ENCODE data around the gene IL27RA. TPM values are rescaled to one million over a fixed set of nuclear protein-coding genes. Genes with fewer than 3 reads are reported as not detected.
A peak's percentile ranks its signal among the peaks of the same experiment; 100 is the strongest.

IL27RA gene
- total RNA-seq, 1 donor from 2014 or later: 2.8 TPM

GRCh38 chr19:14056069-14056666 is 24.6 kb downstream of the IL27RA start:
- Mint-ChIP-seq H3K9me3 (no peaks in the 10 kb centered on the region), H3K36me3 (no peaks in the 10 kb centered on the region), H3K4me3 (no peak overlapping the region), H3K4me1 (ENCODE audit: unreplicated experiment) (peaks cover 5% of the 10 kb centered on the region), H3K27ac (no peak overlapping the region), H3K27me3 (peaks cover 39% of the 10 kb centered on the region)
- DNase-seq (ENCODE audit: extremely low spot score, unreplicated experiment): no peak
- TF ChIP-seq CTCF (conservative IDR thresholded peaks at IDR 0.05): no peak

- Mint-ChIP-seq H3K27me3 (peaks cover 42% of the 10 kb centered on the region), H3K36me3 (no peaks in the 10 kb centered on the region), H3K4me1 (ENCODE audit: unreplicated experiment) (peaks cover 5% of the 10 kb centered on the region), H3K27ac (no peak overlapping the region), H3K9me3 (no peaks in the 10 kb centered on the region), H3K4me3 (peak overlapping the region; percentile 77)
- DNase-seq (ENCODE audit: extremely low spot score, unreplicated experiment): no peak
- no peak for TF ChIP-seq CTCF (conservative IDR thresholded peaks at IDR 0.05)
Observed at GRCh38 chr19:14056741-14057356, 25.3 kb downstream of the IL27RA start.

DNA sequence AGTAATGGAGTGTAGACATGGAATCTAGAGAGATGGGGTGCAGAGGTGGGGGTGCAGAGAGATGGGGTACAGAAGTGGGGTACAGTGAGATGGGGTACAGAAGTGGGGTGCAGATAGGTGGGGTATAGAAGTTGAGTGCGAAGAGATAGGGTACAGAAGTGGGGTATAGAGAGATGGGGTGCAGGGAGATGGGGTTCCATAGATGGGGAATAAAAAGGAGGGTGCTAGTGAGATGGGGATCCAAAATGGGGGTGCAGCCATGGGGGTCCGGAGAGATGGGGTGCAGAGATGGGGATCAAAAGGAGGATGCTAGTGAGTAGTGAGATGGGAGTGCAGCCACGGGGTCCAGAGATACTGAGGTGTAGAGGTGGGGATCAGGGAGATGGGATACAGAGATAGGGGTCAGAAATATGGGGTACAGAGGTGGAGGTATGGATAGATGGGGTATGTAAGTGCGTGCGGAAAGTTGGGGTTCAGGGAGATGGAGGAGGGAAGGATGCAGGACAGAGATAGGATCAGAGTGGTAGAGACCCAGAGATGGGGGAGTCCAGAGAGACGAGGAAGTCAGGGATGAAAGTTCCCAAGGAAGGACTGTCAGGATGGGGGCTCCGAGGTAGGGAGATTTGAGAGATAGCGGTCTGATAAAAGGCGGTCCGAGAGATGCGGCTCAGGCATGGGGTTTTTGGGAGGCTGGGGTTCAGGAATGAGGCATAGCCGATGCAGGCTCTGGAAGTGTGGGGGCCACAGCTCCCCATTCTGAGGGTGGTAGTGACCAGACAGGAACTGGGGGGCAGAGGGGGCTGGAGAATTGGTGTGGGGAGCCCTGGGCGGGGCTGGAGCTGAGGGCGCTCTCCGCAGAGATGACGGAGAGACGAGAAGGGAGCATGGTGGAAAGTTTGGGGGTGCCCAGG is 26.9 kb downstream of the IL27RA start:
- Mint-ChIP-seq H3K9me3 (no peaks in the 10 kb centered on the region), H3K4me3 (peak overlapping the region; percentile 54), H3K27ac (peak overlapping the region; percentile 37), H3K27me3 (peaks cover 42% of the 10 kb centered on the region), H3K4me1 (ENCODE audit: unreplicated experiment) (peaks cover 5% of the 10 kb centered on the region), H3K36me3 (no peaks in the 10 kb centered on the region)
- DNase-seq (ENCODE audit: extremely low spot score, unreplicated experiment): no peak
- no peak for TF ChIP-seq CTCF (conservative IDR thresholded peaks at IDR 0.05)

GRCh38 chr19:14059093-14059480 is 27.5 kb downstream of the IL27RA start:
- DNase-seq (ENCODE audit: extremely low spot score, unreplicated experiment): no peak
- Mint-ChIP-seq H3K36me3 (no peaks in the 10 kb centered on the region), H3K4me3 (no peak overlapping the region), H3K27ac (no peak overlapping the region), H3K27me3 (peaks cover 39% of the 10 kb centered on the region), H3K4me1 (ENCODE audit: unreplicated experiment) (peaks cover 5% of the 10 kb centered on the region), H3K9me3 (no peaks in the 10 kb centered on the region)
- peak; percentile 76 for TF ChIP-seq CTCF (conservative IDR thresholded peaks at IDR 0.05)

DNA sequence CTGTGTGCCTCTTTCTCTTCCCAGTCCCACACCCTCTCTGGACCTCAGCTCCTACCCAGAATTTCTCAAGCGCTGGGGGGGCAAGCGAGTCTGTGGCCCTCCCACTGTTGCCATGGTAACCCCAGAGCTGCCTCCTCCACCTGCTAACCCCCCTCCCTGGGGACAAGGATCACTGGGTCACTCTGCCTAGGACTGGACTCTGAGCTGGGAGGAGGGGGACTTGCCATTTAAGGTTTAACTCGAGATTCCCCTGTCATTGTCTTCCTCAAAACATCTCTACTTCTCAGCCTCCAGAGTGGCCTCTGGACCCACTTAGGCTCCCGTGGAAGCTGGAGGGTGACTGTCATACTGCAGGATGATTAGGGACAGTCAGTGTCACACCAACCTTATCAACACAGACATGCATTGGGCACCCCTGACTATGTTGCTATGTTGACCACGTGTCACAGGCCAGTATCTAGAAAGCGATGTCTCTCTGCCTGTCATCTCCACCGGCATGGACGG is 28.1 kb downstream of the IL27RA start:
- Mint-ChIP-seq H3K9me3 (no peaks in the 10 kb centered on the region), H3K27ac (no peak overlapping the region), H3K27me3 (peaks cover 37% of the 10 kb centered on the region), H3K4me1 (ENCODE audit: unreplicated experiment) (peaks cover 5% of the 10 kb centered on the region), H3K36me3 (no peaks in the 10 kb centered on the region), H3K4me3 (peak overlapping the region; percentile 31)
- DNase-seq (ENCODE audit: extremely low spot score, unreplicated experiment): no peak
- no peak for TF ChIP-seq CTCF (conservative IDR thresholded peaks at IDR 0.05)
